WI38 (cell line): ENCODE measurements around the gene VCX2.
"Not testable (repeated sequence)": the region's sequence is repeated elsewhere in the genome, so short reads cannot be mapped to it uniquely, and the experiment has no call there.

ENCODE experiments used
- H3K4me3 ChIP-seq: 2 replicates; pipeline ENCODE4 v1.5.1; 2011; ENCODE audit warnings: low read depth, mild to moderate bottlenecking, control low read depth, low read length
- TF ChIP-seq, protein P1 (sequence below): IDR thresholded peaks from 2 replicates; pipeline ENCODE4 v1.5.1; 2012; ENCODE audit warnings: low read depth, mild to moderate bottlenecking, control low read depth, low read length

Gene VCX2

DNA sequence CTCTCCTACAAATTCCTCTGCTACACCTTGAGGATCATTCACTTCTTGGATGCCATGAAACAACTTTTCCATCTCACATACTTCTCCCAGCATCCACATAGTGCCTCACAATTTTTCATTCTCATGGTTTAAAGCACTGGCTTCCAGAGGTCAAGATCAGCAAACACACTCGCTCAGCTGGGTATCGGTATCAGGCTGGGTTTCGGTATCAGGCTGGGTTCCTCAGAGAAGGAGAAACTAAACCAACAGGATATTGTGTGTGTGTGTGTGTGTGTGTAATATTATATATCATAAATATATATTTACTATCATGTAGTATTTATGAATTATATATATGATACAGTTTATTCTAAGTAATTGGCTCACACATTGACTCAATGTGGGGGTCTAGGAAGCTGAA lies at the start of gene VCX2:
VCX2 (minus strand) TSS at position 99 of the 400 bp plus-strand sequence. CDS start 624 bp downstream, outside the sequence.
- H3K4me3 ChIP-seq: not testable (repeated sequence)

DNA sequence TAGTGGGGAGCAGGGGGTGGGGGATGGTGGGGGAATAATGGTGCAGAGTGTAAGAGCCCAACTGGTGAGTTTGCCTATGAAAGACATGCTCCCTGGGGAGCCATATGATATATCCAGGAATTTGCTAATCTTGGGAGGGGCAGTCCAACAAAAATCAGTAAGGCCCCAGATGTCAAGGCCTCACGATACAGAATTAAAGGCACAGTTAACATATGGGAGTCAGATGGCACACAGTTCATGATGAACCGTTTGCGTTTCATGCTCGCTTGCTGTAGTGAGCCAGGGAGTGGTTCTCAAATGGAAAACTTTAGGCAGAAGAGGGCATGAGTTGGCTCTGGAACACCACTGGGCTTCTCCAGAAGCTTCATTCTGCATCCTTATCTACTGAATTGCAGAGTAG lies 33.9 kb upstream of the VCX2 start:
- TF ChIP-seq, protein P1, sequence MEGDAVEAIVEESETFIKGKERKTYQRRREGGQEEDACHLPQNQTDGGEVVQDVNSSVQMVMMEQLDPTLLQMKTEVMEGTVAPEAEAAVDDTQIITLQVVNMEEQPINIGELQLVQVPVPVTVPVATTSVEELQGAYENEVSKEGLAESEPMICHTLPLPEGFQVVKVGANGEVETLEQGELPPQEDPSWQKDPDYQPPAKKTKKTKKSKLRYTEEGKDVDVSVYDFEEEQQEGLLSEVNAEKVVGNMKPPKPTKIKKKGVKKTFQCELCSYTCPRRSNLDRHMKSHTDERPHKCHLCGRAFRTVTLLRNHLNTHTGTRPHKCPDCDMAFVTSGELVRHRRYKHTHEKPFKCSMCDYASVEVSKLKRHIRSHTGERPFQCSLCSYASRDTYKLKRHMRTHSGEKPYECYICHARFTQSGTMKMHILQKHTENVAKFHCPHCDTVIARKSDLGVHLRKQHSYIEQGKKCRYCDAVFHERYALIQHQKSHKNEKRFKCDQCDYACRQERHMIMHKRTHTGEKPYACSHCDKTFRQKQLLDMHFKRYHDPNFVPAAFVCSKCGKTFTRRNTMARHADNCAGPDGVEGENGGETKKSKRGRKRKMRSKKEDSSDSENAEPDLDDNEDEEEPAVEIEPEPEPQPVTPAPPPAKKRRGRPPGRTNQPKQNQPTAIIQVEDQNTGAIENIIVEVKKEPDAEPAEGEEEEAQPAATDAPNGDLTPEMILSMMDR: no peak
- H3K4me3 ChIP-seq: no peak overlapping the region

- TF ChIP-seq, protein P1: no peak
- no peak overlapping the region for H3K4me3 ChIP-seq
Measured at GRCh38 chrX:8204169-8204935, 33.3 kb upstream of the VCX2 start.

- H3K4me3 ChIP-seq: no peak overlapping the region
- TF ChIP-seq, protein P1: no peak
Measured at GRCh38 chrX:8201896-8202331, 30.8 kb upstream of the VCX2 start.

GRCh38 chrX:8196776-8197175 lies 25.7 kb upstream of the VCX2 start:
- TF ChIP-seq, protein P1: no peak
- no peak overlapping the region for H3K4me3 ChIP-seq

DNA sequence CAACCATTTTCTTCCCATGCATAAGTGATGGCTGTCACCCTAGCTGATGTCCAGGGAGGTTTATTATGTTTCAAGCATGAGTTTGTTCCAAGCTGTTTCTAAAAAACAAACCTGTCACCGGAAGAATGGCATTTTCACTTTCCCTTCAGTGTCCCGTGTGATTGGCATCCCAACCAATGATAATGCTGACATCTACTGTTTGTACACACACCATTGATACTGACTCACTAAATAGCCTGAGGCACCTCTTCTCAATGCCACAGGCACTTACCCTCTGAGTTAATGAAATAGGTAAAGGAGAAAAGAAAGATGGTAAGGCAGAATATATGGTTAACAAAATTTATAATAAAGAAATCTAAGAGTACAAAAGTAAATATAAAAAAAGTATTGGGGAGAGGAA lies 23.1 kb upstream of the VCX2 start:
- no peak overlapping the region for H3K4me3 ChIP-seq
- TF ChIP-seq, protein P1: no peak

- TF ChIP-seq, protein P1: no peak
- no peak overlapping the region for H3K4me3 ChIP-seq
Measured at GRCh38 chrX:8192276-8192675, 21.2 kb upstream of the VCX2 start.

DNA sequence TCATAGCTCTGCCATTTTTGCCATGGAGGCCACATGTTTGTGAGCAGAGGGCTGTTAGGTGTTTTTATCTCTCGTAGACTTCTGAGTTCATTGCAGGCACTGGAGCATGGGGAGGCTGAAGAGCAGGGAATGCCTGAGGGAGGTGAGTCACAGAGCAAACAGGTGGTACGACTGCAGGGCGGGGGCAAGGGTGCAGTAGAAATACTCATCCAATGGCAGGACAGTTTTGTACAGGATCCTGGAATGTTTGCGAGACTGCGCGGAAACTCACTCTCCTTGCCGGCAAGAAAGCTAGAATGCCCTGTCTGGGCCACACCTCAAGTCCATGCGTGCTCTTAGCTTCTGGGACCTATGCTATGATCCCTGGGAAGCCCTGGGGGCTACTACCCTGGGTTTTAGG lies 20.0 kb upstream of the VCX2 start:
- TF ChIP-seq, protein P1: no peak
- no peak overlapping the region for H3K4me3 ChIP-seq
